Activated T-helper 17 cell treated with anti-CD3 and anti-CD28 coated beads, Interleukin-2, amount 50 U/mL, for 72 hours (primary cell): ENCODE results near the gene EXOC1L. TPM values are rescaled to one million over a fixed set of nuclear protein-coding genes. Genes with fewer than 3 reads are reported as not detected.
"Not testable (repeated sequence)": the region's sequence is repeated elsewhere in the genome, so short reads cannot be mapped to it uniquely, and the experiment has no call there.

Experiments used
- ATAC-seq: fragments of 150-1000 bp; cut with Tn5 transposase; replicated peaks from 2 replicates; pipeline ENCODE4 v1.10.0; 2021; ENCODE audit warnings: mild to moderate bottlenecking, moderate library complexity
- H3K27ac Mint-ChIP-seq: one replicate; pipeline ENCODE4 v1.8.0; 2022; ENCODE audit warnings: mixed read lengths
- H3K27me3 Mint-ChIP-seq: one replicate; pipeline ENCODE4 v1.8.0; 2022; ENCODE audit warnings: mixed read lengths
- H3K36me3 Mint-ChIP-seq: one replicate; pipeline ENCODE4 v1.8.0; 2022; ENCODE audit warnings: low read depth, mild to moderate bottlenecking, mixed read lengths
- H3K4me1 Mint-ChIP-seq: one replicate; pipeline ENCODE4 v1.8.0; 2022; ENCODE audit warnings: mixed read lengths
- H3K4me3 Mint-ChIP-seq: one replicate; pipeline ENCODE4 v1.8.0; 2022; ENCODE audit warnings: mild to moderate bottlenecking, mixed read lengths
- H3K9me3 Mint-ChIP-seq: one replicate; pipeline ENCODE4 v1.8.0; 2022; ENCODE audit warnings: mixed read lengths
- total RNA-seq, 2 donors: library from RNA; stranded (reverse); gene quantifications; one replicate each; pipeline ENCODE4 v1.2.3, GENCODE V29; 2022

The EXOC1L gene
- total RNA-seq, 2 donors from 2014 or later = not detected

- ATAC-seq = no peak
- no peak overlapping the region for H3K4me3 Mint-ChIP-seq
- peaks cover 5% of the 10 kb centered on the region for H3K4me1 Mint-ChIP-seq
- H3K27me3 Mint-ChIP-seq = peaks cover 27% of the 10 kb centered on the region
- H3K27ac Mint-ChIP-seq = no peak overlapping the region
- H3K36me3 Mint-ChIP-seq = no peaks in the 10 kb centered on the region
- no peaks in the 10 kb centered on the region for H3K9me3 Mint-ChIP-seq
These were observed 2.7 kb downstream of the EXOC1L start for GRCh38 chr4:55822329-55822728.

DNA sequence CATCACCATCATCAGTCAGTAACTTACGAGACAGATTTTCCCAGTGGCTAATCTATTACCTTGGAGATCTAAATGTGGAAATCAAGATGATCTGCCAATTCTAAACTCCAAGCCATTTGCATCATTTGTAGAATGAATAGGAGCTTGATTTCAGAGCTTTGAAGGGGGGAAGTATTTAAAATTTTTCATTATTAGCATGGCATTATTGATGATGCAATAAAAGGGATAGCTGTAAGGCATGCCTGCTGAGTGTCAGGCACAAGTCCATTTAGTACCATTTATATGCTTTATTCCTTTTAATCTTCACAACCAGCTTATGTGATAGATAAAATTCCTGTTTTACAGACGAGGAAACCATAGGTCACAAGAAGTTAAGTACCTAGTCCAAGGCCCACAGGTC, 5.3 kb downstream of the EXOC1L start:
- H3K9me3 Mint-ChIP-seq = no peaks in the 10 kb centered on the region
- H3K27ac Mint-ChIP-seq = no peak overlapping the region
- no peak overlapping the region for H3K4me3 Mint-ChIP-seq
- no peaks in the 10 kb centered on the region for H3K36me3 Mint-ChIP-seq
- peaks cover under 1% of the 10 kb centered on the region for H3K4me1 Mint-ChIP-seq
- ATAC-seq = no peak
- H3K27me3 Mint-ChIP-seq = peaks cover 21% of the 10 kb centered on the region

GRCh38 chr4:55826986-55827385, 7.4 kb downstream of the EXOC1L start:
- H3K27me3 Mint-ChIP-seq = peaks cover 29% of the 10 kb centered on the region
- no peaks in the 10 kb centered on the region for H3K4me1 Mint-ChIP-seq
- no peaks in the 10 kb centered on the region for H3K36me3 Mint-ChIP-seq
- H3K9me3 Mint-ChIP-seq = no peaks in the 10 kb centered on the region
- no peak overlapping the region for H3K27ac Mint-ChIP-seq
- H3K4me3 Mint-ChIP-seq = no peak overlapping the region
- ATAC-seq = no peak

GRCh38 chr4:55827582-55827981, 8.0 kb downstream of the EXOC1L start:
- Mint-ChIP-seq H3K27ac (no peak overlapping the region), H3K36me3 (no peaks in the 10 kb centered on the region), H3K4me1 (no peaks in the 10 kb centered on the region), H3K9me3 (no peaks in the 10 kb centered on the region), H3K4me3 (no peak overlapping the region), H3K27me3 (peaks cover 26% of the 10 kb centered on the region)
- ATAC-seq = no peak

GRCh38 chr4:55830048-55830447, 10.5 kb downstream of the EXOC1L start:
- Mint-ChIP-seq H3K4me1 (no peaks in the 10 kb centered on the region), H3K27me3 (peaks cover 32% of the 10 kb centered on the region), H3K36me3 (no peaks in the 10 kb centered on the region), H3K4me3 (no peak overlapping the region), H3K27ac (no peak overlapping the region), H3K9me3 (no peaks in the 10 kb centered on the region)
- ATAC-seq = no peak

DNA sequence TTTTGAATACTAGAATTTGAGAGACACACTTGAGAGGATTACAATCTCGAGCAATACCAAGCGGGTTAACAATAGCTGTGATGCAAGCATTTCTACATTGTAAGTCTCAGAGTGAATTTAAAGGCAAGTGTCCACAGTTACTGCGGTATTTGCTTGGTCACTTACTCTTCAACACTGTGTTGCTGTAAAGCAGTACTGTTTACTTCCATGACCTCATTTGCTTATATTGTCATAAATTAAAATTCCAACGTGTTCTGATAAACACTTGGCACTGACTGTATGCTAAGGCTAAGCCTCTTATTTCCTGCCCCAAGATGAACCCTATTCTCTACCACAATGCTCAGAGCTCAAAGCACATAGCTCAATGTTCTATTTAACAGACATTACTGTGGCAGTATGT, 11.1 kb downstream of the EXOC1L start:
- H3K4me3 Mint-ChIP-seq = no peak overlapping the region
- H3K36me3 Mint-ChIP-seq = no peaks in the 10 kb centered on the region
- H3K27ac Mint-ChIP-seq = no peak overlapping the region
- H3K9me3 Mint-ChIP-seq = peaks cover 3% of the 10 kb centered on the region
- ATAC-seq = no peak
- H3K27me3 Mint-ChIP-seq = peaks cover 38% of the 10 kb centered on the region
- H3K4me1 Mint-ChIP-seq = no peaks in the 10 kb centered on the region

DNA sequence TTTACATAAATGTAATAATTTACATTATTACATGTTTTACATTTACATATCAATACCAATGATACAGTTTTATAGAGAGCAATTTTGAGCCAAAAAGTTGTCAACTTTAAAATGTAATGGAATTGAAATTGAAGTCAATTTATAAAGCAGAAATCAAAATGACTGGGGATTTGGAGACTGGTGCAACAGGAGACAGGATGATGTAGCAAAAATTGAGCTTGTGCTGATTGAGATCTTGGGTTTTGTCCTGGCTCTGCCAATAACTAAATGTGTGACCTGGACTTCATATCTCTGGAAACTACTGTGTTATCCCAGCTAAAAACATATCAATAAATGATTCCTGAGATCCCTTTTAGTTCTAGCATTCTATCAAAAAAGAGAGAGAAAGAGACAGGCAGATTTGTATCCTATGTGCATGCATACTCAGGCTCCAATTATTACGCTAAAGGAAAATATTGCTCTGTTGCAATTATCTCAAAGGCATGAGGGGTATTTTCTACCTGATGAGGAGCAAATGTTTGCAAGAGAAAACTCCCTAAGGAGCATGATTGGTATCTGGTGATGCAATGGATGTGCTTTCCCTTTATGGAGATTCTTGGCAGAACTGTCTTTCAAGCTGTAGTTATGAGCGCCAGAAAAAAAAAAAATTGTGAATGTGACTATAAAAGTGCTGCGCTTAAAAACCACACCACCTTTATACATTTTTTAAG, 14.7 kb downstream of the EXOC1L start:
- H3K27ac Mint-ChIP-seq = no peak overlapping the region
- no peaks in the 10 kb centered on the region for H3K4me1 Mint-ChIP-seq
- peaks cover 3% of the 10 kb centered on the region for H3K9me3 Mint-ChIP-seq
- peaks cover 33% of the 10 kb centered on the region for H3K27me3 Mint-ChIP-seq
- H3K4me3 Mint-ChIP-seq = no peak overlapping the region
- ATAC-seq = no peak
- no peaks in the 10 kb centered on the region for H3K36me3 Mint-ChIP-seq

GRCh38 chr4:55837903-55838302, 18.3 kb downstream of the EXOC1L start:
- H3K36me3 Mint-ChIP-seq = no peaks in the 10 kb centered on the region
- peaks cover 3% of the 10 kb centered on the region for H3K9me3 Mint-ChIP-seq
- no peaks in the 10 kb centered on the region for H3K4me1 Mint-ChIP-seq
- no peak for ATAC-seq
- no peak overlapping the region for H3K4me3 Mint-ChIP-seq
- H3K27ac Mint-ChIP-seq = no peak overlapping the region
- peaks cover 22% of the 10 kb centered on the region for H3K27me3 Mint-ChIP-seq

- Mint-ChIP-seq H3K4me1 (no peaks in the 10 kb centered on the region), H3K27me3 (peaks cover 22% of the 10 kb centered on the region), H3K27ac (no peak overlapping the region), H3K9me3 (peaks cover 3% of the 10 kb centered on the region), H3K4me3 (no peak overlapping the region), H3K36me3 (no peaks in the 10 kb centered on the region)
- no peak for ATAC-seq
These were observed 18.8 kb downstream of the EXOC1L start for GRCh38 chr4:55838356-55838755.

DNA sequence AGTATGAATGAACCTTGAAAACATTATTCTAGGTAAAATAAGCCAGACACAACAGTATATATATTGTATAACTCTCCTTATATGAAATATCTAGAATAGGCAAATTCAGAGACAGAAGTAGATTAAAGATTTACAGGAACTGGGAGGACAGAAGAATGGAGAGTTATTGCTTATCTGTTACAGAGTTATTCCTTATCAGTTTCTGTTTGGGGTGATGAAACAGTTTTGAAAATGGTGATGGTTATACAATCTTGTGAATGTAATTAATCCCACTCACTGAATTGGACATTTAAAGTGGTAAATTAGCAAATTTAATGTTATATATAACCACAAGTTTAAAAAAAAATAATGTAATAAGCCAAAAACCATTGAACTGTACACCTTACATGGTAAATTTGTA, 19.4 kb downstream of the EXOC1L start:
- peaks cover 18% of the 10 kb centered on the region for H3K27me3 Mint-ChIP-seq
- H3K9me3 Mint-ChIP-seq = peaks cover 3% of the 10 kb centered on the region
- H3K4me1 Mint-ChIP-seq = no peaks in the 10 kb centered on the region
- H3K4me3 Mint-ChIP-seq = no peak overlapping the region
- no peaks in the 10 kb centered on the region for H3K36me3 Mint-ChIP-seq
- ATAC-seq = no peak
- H3K27ac Mint-ChIP-seq = no peak overlapping the region

- H3K27ac Mint-ChIP-seq = no peak overlapping the region
- ATAC-seq = no peak
- H3K36me3 Mint-ChIP-seq = no peaks in the 10 kb centered on the region
- no peak overlapping the region for H3K4me3 Mint-ChIP-seq
- peaks cover 6% of the 10 kb centered on the region for H3K27me3 Mint-ChIP-seq
- no peaks in the 10 kb centered on the region for H3K4me1 Mint-ChIP-seq
- no peaks in the 10 kb centered on the region for H3K9me3 Mint-ChIP-seq
These were observed 21.4 kb downstream of the EXOC1L start for GRCh38 chr4:55840956-55841355.

- ATAC-seq, H3K4me3 Mint-ChIP-seq, H3K27ac Mint-ChIP-seq, H3K9me3 Mint-ChIP-seq, H3K27me3 Mint-ChIP-seq, H3K4me1 Mint-ChIP-seq, H3K36me3 Mint-ChIP-seq: not testable (repeated sequence)
These were observed 22.0 kb downstream of the EXOC1L start for GRCh38 chr4:55841373-55842239.

GRCh38 chr4:55842312-55842711, 22.7 kb downstream of the EXOC1L start:
- not testable (repeated sequence) for H3K27ac Mint-ChIP-seq, H3K36me3 Mint-ChIP-seq, H3K4me1 Mint-ChIP-seq, H3K9me3 Mint-ChIP-seq, H3K4me3 Mint-ChIP-seq, ATAC-seq, H3K27me3 Mint-ChIP-seq

- no peaks in the 10 kb centered on the region for H3K36me3 Mint-ChIP-seq
- no peak overlapping the region for H3K4me3 Mint-ChIP-seq
- no peak for ATAC-seq
- H3K9me3 Mint-ChIP-seq = no peaks in the 10 kb centered on the region
- H3K4me1 Mint-ChIP-seq = peaks cover 15% of the 10 kb centered on the region
- no peak overlapping the region for H3K27ac Mint-ChIP-seq
- no peaks in the 10 kb centered on the region for H3K27me3 Mint-ChIP-seq
These were observed 30.1 kb downstream of the EXOC1L start for GRCh38 chr4:55849724-55850123.

- Mint-ChIP-seq H3K4me1 (peaks cover 15% of the 10 kb centered on the region), H3K27me3 (no peaks in the 10 kb centered on the region), H3K27ac (peak overlapping the region; percentile 68), H3K9me3 (no peaks in the 10 kb centered on the region), H3K4me3 (no peak overlapping the region), H3K36me3 (peaks cover 3% of the 10 kb centered on the region)
- no peak for ATAC-seq
These were observed 32.3 kb downstream of the EXOC1L start for GRCh38 chr4:55851885-55852284.
